Activated CD4-positive, alpha-beta T cell treated with anti-CD3 and anti-CD28 coated beads for 24 hours (primary cell): Measurements from ENCODE around the gene RRAD.

Experiments
- DNase-seq, 2 donors: peaks; one replicate each; pipeline ENCODE4 v3.0.0-alpha.2; 2020; ENCODE audit warnings: low read depth in 2 of 2

RRAD gene

GRCh38 chr16:66934138-66934838 lies 9.0 kb upstream of the RRAD start, which contains the start of gene CIAO2B:
CIAO2B (minus strand) TSS chr16:66934402; CDS start chr16:66934364, 38 bp downstream.
- DNase-seq: peak; percentile 85 to 86

GRCh38 chr16:66933776-66934137 lies 8.4 kb upstream of the RRAD start:
- DNase-seq: peak in 1 of 2 donors; percentile 27

DNA sequence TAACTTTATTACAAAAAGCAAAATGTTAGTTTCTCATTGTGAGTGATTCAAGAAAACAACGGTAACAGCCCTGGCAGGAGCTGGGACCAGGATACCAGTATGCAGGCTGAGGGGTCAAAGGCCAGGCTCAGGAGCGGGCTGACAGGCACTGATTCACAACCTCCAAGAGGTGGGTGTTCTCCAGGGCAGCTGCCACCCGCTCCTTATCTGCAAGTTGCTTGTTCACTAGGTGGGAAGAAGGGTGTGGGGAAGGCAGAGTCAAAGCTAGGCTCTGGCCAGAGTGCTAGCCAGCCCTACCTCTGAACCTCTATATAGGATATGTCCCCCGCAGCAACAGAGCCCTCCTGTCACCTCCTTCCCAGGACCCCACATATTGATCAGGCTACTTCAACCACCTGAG lies 6.7 kb upstream of the RRAD start:
- DNase-seq: no peak

DNA sequence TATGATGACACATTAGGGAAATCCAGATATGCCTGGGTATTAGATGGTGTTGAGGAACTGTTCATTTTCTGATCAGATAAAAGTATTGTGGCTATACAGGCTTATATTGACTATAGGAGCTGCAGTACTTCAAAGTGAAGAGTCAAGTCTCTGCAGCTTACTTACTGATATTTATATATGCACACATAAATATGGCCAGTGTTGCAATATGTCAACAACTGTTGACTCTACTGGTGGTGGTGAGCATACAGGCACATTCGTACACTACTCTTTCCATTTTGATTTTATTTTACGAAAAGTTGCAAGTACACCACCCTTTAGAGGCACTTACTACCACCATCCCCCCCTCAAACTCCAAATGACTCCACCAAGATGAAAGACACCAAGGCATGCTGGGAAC lies 6.3 kb upstream of the RRAD start:
- no peak for DNase-seq

- no peak for DNase-seq
These were observed 4.9 kb upstream of the RRAD start for GRCh38 chr16:66930189-66930588.

- DNase-seq: no peak
These were observed 3.5 kb upstream of the RRAD start for GRCh38 chr16:66928702-66929388.

GRCh38 chr16:66927918-66928649 lies 2.7 kb upstream of the RRAD start:
- DNase-seq: no peak

DNA sequence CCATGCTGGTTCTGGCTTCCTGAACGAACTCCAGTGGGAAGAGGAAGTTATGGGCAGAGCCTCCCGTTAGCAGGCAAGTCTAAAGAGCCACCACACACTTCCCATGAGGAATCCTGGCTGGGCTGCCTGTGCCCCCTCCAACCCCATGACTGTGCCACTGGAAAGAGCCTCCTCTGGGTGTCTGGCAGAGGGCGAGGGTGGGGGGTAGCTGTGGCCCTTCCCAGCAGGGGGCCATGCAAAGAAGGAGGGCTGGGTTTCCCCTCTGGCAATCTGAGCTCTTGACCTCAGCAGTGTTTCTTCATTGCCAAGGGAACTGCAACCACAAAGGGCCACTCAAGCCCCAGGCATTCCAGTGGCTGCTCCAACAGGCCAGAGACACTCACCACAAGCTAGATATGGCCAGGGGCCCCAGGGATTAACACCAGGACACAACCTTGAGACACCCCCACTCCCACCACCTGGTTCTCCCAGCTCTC lies 1.7 kb upstream of the RRAD start:
- no peak for DNase-seq

DNA sequence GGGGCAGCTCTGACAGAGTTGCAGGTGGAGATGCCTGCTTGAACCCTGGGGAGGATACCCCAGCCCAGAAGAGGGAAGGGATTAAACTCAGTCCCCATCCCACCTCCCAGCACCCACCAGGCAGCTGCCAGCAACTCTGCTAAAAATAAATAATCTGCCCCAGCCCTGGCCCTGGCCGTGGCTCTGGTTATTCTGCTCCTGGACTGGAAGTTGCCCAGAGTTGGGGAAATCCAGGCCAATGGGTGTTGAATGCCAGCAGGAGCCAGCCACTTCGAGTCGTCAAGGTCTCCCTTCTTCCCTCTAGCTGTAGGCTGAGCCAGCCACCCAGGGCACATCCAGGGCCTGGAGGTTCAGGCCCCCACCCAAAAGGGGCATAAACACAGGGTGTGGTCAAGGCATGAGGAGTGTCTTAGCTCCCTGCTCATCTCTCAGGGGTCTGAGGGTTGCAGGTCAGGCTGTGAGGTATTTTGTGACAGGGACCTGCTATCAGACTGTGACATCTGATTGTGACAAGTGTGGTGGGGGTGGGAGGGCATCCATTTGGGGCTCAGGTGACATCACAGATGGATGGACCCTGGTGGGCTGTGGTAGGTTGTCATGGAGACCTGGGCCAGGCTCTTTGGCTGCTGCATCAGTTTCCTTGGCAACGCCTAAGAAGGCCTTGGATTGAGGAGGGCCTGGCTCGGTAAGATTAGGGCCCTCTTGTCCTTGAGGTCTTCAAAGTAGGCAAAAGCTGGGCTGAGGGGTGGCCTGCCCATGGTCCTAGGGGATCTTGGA lies 1.0 kb upstream of the RRAD start:
- no peak for DNase-seq

DNA sequence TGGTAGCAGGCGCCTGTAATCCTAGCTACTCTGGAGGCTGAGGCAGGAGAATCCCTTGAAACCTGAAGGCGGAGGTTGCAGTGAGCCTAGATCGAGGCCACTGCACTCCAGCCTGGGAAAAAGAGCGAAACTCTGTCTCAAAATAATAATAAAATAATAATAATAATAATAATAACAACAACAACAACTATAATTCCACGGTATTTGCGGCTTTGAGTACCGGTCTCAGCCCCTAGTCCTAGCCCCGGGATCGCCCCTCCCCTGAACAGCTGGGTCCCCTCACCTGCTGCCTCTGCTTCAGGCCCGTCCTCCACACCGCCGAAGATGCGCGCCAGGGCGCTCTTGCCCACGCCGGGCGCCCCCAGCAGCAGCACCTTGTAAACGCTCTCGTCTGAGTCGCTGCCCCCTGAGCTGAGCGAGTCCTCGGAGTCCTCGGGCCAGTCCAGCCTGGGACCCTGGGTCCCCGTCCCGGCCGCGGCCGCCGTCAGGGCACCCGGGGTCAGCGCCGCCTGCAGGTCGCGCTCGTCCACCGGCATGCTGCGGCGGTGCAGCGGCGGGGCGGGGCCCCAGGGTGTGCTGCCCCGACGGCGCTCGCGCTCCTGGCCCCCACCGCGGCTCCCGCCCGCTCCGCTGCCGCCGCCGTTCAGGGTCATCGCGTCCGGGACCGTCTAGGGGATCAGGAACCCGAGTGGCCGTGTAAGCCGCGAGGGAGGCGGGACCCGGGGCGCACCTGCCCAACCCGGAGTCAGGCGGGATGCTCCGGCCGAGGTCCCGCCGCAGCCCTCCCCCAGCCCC lies 611 bp downstream of the RRAD start:
- peak in 1 of 2 donors; percentile 19 for DNase-seq

DNA sequence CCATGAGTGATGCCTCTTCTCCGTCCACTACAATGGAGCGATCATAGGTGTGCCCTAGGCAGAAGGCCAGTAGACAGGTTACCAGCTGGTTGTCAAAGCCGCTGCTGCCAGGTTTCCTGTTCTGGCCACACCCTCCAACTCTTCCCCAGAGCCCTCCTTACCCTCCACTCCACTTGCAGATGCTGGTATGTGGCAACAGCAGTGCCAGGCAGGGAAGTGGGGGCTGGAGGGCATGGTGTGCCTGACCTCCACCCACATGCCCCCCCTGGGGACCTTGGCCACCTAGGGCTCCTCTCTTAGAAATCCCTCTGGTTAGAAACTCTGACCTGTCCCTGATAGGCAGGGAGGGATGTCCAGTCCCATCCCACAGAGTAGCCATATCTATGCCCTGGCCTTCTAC lies 1.5 kb downstream of the RRAD start:
- DNase-seq: no peak

GRCh38 chr16:66923247-66923731 lies 2.0 kb downstream of the RRAD start:
- DNase-seq: no peak

DNA sequence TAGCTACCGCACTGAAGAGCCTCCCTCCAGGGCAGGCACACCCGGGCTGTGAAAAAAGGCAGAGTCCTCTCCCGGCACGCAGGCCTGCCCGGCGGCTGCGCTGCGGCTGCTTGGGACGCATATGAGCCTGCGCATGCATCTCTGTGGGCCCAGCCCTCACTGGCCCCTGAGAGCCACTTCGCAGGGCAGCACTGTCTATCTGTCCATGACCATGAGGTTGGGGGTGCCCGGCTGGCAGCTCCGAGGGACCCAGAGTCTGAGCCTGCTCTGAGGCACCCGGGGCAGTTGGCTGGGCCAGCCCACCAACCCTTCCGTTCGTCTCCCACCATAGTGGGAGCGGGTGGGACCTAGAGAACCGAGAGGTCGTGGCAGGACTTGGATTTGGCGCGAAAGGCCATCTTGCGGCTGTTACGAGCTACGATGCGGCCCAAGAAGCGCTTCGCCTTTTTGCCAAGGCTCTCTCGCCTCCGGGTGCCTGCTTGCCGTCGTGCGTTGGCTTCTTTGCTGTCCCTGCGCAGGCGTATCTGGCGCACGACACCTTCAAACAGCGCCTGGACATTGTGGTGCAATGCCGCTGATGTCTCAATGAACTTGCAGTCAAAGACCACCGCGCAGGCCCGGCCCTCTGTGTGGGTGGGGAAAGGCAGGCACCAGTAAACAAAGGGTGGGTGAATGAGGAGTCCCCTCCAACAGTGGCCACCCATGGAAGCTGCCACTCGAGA lies 3.4 kb downstream of the RRAD start:
- DNase-seq: no peak

- DNase-seq: no peak
These were observed 4.2 kb downstream of the RRAD start for GRCh38 chr16:66920924-66921680.

DNA sequence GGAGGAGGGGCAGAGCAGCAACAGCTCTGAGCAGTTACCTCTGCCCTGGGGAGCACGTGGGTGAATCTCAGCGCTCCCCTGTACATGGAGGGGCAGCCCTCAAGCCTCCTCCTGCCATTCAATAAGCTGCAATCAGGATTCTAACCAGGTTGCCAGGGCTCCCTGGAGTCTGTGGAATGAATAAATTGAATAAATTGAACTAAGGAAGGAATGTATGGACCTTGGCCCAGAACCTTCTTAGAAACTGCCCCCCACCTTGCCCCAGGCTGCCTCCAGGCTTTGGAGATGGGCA lies 5.1 kb downstream of the RRAD start:
- no peak for DNase-seq

- no peak for DNase-seq
These were observed 5.6 kb downstream of the RRAD start for GRCh38 chr16:66919569-66920298.

- no peak for DNase-seq
These were observed 6.3 kb downstream of the RRAD start, which contains the start of gene CDH16 for GRCh38 chr16:66918803-66919568. CDH16 (minus strand) TSS chr16:66918885; CDS start chr16:66918065, 820 bp downstream.

DNA sequence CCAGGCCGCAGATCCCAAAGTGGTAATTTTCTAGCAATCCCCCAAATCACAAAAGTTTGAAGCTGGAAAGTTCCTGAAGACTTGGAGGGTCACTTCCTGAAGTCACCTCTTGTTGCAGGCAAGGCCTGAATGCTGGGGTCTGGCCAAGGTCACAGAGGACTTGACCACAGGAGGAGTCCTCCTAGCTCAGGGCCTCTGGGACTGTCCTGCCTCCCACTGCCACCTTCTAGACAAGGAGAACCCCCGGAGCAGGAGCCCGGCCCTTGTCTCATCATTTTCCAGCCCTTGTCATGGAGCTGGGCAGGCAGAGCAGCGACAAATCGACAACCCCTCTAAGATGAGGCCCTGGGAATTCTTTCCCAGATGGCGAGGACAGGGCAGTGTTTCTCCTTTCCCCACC lies 7.0 kb downstream of the RRAD start:
- no peak for DNase-seq
